Transverse colon (tissue), 4 donors: ENCODE data around the gene BRPF3. TPM values are rescaled to one million over a fixed set of nuclear protein-coding genes. Genes with fewer than 3 reads are reported as not detected.
"Not testable (repeated sequence)": the region's sequence is repeated elsewhere in the genome, so short reads cannot be mapped to it uniquely, and the experiment has no call there.

Source experiments
- DNase-seq: peaks from one replicate; pipeline ENCODE4 v3.0.0-alpha.2; 2019
- H3K27ac ChIP-seq, 4 donors: fragments of 200-600 bp; sonication (generic); 2 replicates each; pipeline ENCODE4 v1.5.1; 2016 to 2018; ENCODE audit warnings: inconsistent platforms in 4 of 4
- H3K27me3 ChIP-seq: fragments of 200-600 bp; sonication (generic); 2 replicates; pipeline ENCODE4 v1.5.1; 2017; ENCODE audit warnings: inconsistent platforms
- H3K36me3 ChIP-seq, 4 donors: fragments of 200-600 bp; sonication (generic); 2 replicates each; pipeline ENCODE4 v1.5.1; 2017 to 2019; ENCODE audit warnings: inconsistent platforms in 4 of 4
- H3K4me1 ChIP-seq, 4 donors: fragments of 200-600 bp; sonication (generic); 2 replicates each; pipeline ENCODE4 v1.5.1; 2017 to 2020; ENCODE audit warnings: inconsistent platforms in 4 of 4
- H3K4me3 ChIP-seq, 4 donors: fragments of 200-600 bp; sonication (generic); 1 replicate in 1 of 4; 2 replicates in 3 of 4; pipeline versions ENCODE4 v1.5.1 to v1.6.1; 2017 to 2019; ENCODE audit warnings: inconsistent platforms in 4 of 4
- H3K9me3 ChIP-seq, 2 donors: fragments of 200-600 bp; sonication (generic); 2 replicates each; pipeline ENCODE4 v1.5.1; 2017 to 2019; ENCODE audit warnings: inconsistent platforms in 2 of 2
- CTCF ChIP-seq, 5 experiments: fragments of 200-600 bp in 3 of 5; fragments of 450-650 bp in 2 of 5; sonication (generic) in 3 of 5; IDR thresholded peaks; 1 replicate in 2 of 5; 2 replicates in 3 of 5; pipeline ENCODE4 v1.5.1; 2016 to 2017; ENCODE audit warnings: antibody characterized with exemption in 5 of 5, inconsistent platforms in 3 of 5, mild to moderate bottlenecking in 2 of 5, moderate library complexity in 1 of 5
- EP300 ChIP-seq: sonication (generic); formaldehyde crosslinking; IDR thresholded peaks from one replicate; pipeline ENCODE4 v1.6.1; 2017; ENCODE audit warnings: antibody characterized with exemption, low read depth
- POLR2A ChIP-seq: fragments of 450-650 bp; IDR thresholded peaks from one replicate; pipeline ENCODE4 v1.6.1; 2016; ENCODE audit warnings: antibody characterized with exemption, mild to moderate bottlenecking, moderate library complexity
- POLR2AphosphoS5 ChIP-seq, 3 donors: sonication (generic); formaldehyde crosslinking; IDR thresholded peaks; one replicate each; pipeline ENCODE4 v1.6.1; 2016; ENCODE audit warnings: antibody characterized with exemption in 3 of 3
- whole genome bisulfite sequencing, 2 donors: methylation state at CpG; one replicate each; pipeline ENCODE4 v1.1.5; 2018; ENCODE audit warnings: low coverage in 1 of 2; 5-methylcytosine and 5-hydroxymethylcytosine counted together
- in situ Hi-C, 4 donors: fragments of 200-750 bp; cut with MboI; loops; one replicate each; pipeline versions ENCODE4 v1.15.0 to v1.15.1; 2017; ENCODE audit warnings: low sequenced_read_pairs in 3 of 4, low pct_ligation_motif_present in 1 of 4, low pct_unique_long_range_greater_than_20kb in 1 of 4
- intact Hi-C: fragments of 100-400 bp; cut with DNase I; formaldehyde crosslinking; loops from one replicate; pipeline ENCODE4 v1.15.1; 2023; ENCODE audit warnings: low total_unique reads
- total RNA-seq, 4 donors: library from RNA; depleted of rRNA; stranded (reverse); fragments of >200 nt; gene quantifications; one replicate each; pipeline ENCODE4 v1.1.0, GENCODE V29; 2016

The BRPF3 gene
- total RNA-seq, 4 donors from 2014 or later = 74.8 to 209 (median 90.6) TPM

DNA sequence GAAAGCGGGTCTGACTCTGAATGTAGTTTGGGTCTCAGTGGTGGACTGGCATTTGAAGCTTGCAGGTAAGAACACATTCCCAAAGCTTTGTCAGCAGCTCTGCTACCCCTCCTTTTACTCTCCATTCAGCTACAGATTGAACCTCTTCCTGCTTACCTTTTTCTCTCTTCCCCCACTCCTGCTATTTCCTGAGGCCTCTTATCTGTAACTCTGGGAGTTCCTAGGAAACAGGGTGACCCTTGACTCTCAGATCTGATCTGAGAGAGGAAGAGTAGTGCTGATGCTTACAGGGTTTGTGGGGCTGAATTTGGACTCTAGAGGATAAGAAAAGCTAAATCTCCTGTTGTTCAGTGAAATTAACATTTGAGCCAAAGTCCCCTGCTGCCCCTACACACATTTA is 21.4 kb downstream of the BRPF3 start:
- DNase-seq = no peak
- 93% methylated on average over 1 of the region's 1 CpG; no CpG with 5 or more reads in 1 of the 2 donors for WGBS, 2 donors
- no peaks in the 10 kb centered on the region for H3K9me3 ChIP-seq
- H3K4me1 ChIP-seq = peaks cover 13 to 70% (median 40%) of the 10 kb centered on the region in 4 donors
- no peaks in the 10 kb centered on the region for H3K27me3 ChIP-seq
- intact Hi-C loops = no loop called here
- no peak overlapping the region for H3K4me3 ChIP-seq
- H3K27ac ChIP-seq = peak overlapping the region in 1 of 4 donors; percentile 46
- TF ChIP-seq POLR2A = no peak
- TF ChIP-seq CTCF (IDR thresholded peaks at IDR 0.05) = no peak
- TF ChIP-seq POLR2AphosphoS5 (IDR thresholded peaks at IDR 0.05) = no peak
- TF ChIP-seq EP300 = no peak
- in situ Hi-C loops = no loop called here
- H3K36me3 ChIP-seq = peaks cover 0 to 35% (median 14%) of the 10 kb centered on the region in 4 donors

- in situ Hi-C loops, H3K4me3 ChIP-seq, H3K9me3 ChIP-seq, H3K27me3 ChIP-seq, intact Hi-C loops, DNase-seq: not testable (repeated sequence)
- Histone ChIP-seq H3K27ac (peak overlapping the region in 1 of 4 donors; percentile 42), H3K36me3 (peaks cover 0 to 31% (median 14%) of the 10 kb centered on the region in 4 donors), H3K4me1 (peaks cover 13 to 76% (median 44%) of the 10 kb centered on the region in 4 donors)
- 98% methylated on average over 9 of the region's 9 CpGs; no CpG with 5 or more reads in 1 of the 2 donors for WGBS, 2 donors
Measured at GRCh38 chr6:36218516-36218915, 22.0 kb downstream of the BRPF3 start.

DNA sequence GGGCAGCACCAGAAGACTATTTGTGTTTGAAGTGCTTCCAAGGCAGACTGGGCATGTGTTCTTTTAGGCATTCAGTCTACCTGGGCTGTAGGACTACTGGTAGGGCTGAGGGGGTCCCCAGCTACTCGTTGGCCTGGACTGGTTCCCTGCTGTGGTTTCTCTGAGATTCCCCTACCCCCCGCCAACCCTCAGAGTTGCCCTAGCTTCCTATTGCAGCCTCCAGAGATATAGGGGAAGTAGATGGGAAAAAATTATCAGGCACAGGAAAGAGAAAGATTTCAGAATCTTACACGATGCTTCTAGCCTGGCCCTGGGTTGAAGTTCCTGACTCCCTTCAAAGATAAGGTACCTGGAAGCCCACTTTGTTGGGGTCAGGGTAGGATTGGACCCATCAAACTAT is 22.5 kb downstream of the BRPF3 start:
- Histone ChIP-seq H3K9me3 (no peaks in the 10 kb centered on the region), H3K4me3 (no peak overlapping the region), H3K27me3 (no peaks in the 10 kb centered on the region), H3K4me1 (peaks cover 13 to 81% (median 46%) of the 10 kb centered on the region in 4 donors), H3K27ac (peak overlapping the region in 1 of 4 donors; percentile 42), H3K36me3 (peaks cover 0 to 25% (median 13%) of the 10 kb centered on the region in 4 donors)
- in situ Hi-C loops = no loop called here
- no peak for TF ChIP-seq CTCF (IDR thresholded peaks at IDR 0.05)
- WGBS, 2 donors = 79% methylated on average over 3 of the region's 3 CpGs; no CpG with 5 or more reads in 1 of the 2 donors
- intact Hi-C loops = no loop called here
- DNase-seq = no peak

GRCh38 chr6:36220226-36220625 is 23.7 kb downstream of the BRPF3 start:
- in situ Hi-C loops = no loop called here
- Histone ChIP-seq H3K27me3 (no peaks in the 10 kb centered on the region), H3K27ac (peak overlapping the region in 3 of 4 donors; percentile 8 to 42 (median 36)), H3K4me1 (peaks cover 13 to 91% (median 44%) of the 10 kb centered on the region in 4 donors), H3K9me3 (no peaks in the 10 kb centered on the region), H3K4me3 (no peak overlapping the region), H3K36me3 (peaks cover 0 to 22% (median 10%) of the 10 kb centered on the region in 4 donors)
- no peak for TF ChIP-seq CTCF (IDR thresholded peaks at IDR 0.05)
- TF ChIP-seq POLR2A = no peak
- no peak for TF ChIP-seq EP300
- TF ChIP-seq POLR2AphosphoS5 (IDR thresholded peaks at IDR 0.05) = no peak
- intact Hi-C loops = no loop called here
- 49 to 57% methylated on average over 4 of the region's 4 CpGs for WGBS, 2 donors
- DNase-seq = no peak

DNA sequence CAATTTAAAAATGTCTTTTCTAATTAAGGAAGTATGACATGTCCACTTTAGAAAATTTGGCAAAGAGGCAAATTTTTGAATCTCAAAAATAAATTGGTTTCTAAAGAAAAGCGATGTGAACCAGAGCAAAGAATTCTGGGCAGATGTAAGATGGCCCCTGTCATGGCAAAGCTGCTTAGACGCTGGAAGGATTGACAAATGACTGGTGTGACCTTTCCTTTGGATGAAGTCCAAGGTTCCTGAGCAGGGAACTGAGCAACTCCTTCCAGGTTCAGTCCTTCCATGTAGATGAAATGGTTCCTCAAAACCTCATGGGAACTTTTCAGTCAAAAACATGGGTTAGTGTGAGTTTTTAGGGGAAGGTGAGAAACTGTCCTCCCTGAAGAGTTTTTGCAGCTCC is 25.1 kb downstream of the BRPF3 start:
- Histone ChIP-seq H3K9me3 (no peaks in the 10 kb centered on the region), H3K4me3 (no peak overlapping the region), H3K27ac (peak overlapping the region; percentile 49 to 74 (median 62)), H3K36me3 (peaks cover 0 to 21% (median 10%) of the 10 kb centered on the region in 4 donors), H3K4me1 (peaks cover 13 to 81% (median 36%) of the 10 kb centered on the region in 4 donors), H3K27me3 (no peaks in the 10 kb centered on the region)
- WGBS, 2 donors = 58 to 86% methylated on average over 2 of the region's 2 CpGs
- TF ChIP-seq EP300 = no peak
- TF ChIP-seq POLR2AphosphoS5 (IDR thresholded peaks at IDR 0.05) = no peak
- no peak for TF ChIP-seq CTCF (IDR thresholded peaks at IDR 0.05)
- no peak for TF ChIP-seq POLR2A
- no peak for DNase-seq
- intact Hi-C loops = no loop called here
- in situ Hi-C loops = no loop called here
